Type B pancreatic cell (in vitro differentiated cells): Measurements from ENCODE around the gene CROCC2. TPM values are rescaled to one million over a fixed set of nuclear protein-coding genes. Genes with fewer than 3 reads are reported as not detected.

Experiments
- DNase-seq: peaks from one replicate; pipeline ENCODE4 v3.0.0; 2021; ENCODE audit warnings: mixed read lengths; ENCODE audit not compliant: unreplicated experiment; ENCODE audit errors: extremely low spot score
- H3K27ac Mint-ChIP-seq: 2 replicates; pipeline ENCODE4 v1.8.0; 2021; ENCODE audit warnings: mild to moderate bottlenecking, mixed read lengths
- H3K27me3 Mint-ChIP-seq: 2 replicates; pipeline ENCODE4 v1.8.0; 2021; ENCODE audit warnings: mixed read lengths
- H3K36me3 Mint-ChIP-seq: 2 replicates; pipeline ENCODE4 v1.8.0; 2021; ENCODE audit warnings: mixed read lengths
- H3K4me1 Mint-ChIP-seq: one replicate; pipeline ENCODE4 v1.8.0; 2021; ENCODE audit warnings: mixed read lengths; ENCODE audit not compliant: unreplicated experiment
- H3K4me3 Mint-ChIP-seq: 2 replicates; pipeline ENCODE4 v1.8.0; 2021; ENCODE audit warnings: mild to moderate bottlenecking, mixed read lengths
- H3K9me3 Mint-ChIP-seq: 2 replicates; pipeline ENCODE4 v1.8.0; 2021; ENCODE audit warnings: mixed read lengths
- CTCF ChIP-seq: fragments of 200-600 bp; sonication (generic); conservative IDR thresholded peaks from 2 replicates; pipeline ENCODE4 v1.5.0; 2021; ENCODE audit warnings: antibody characterized with exemption, mild to moderate bottlenecking
- total RNA-seq: library from RNA; stranded (reverse); gene quantifications from 2 replicates; pipeline ENCODE4 v1.2.1, GENCODE V29; 2021; ENCODE audit warnings: low replicate concordance

The CROCC2 gene
- total RNA-seq, 1 donor from 2014 or later, result 0.68 TPM

GRCh38 chr2:240871071-240871958 is 34.8 kb upstream of the CROCC2 start:
- TF ChIP-seq CTCF, result no peak
- peak overlapping the region; percentile 41 for H3K27ac Mint-ChIP-seq
- no peaks in the 10 kb centered on the region for H3K36me3 Mint-ChIP-seq
- H3K27me3 Mint-ChIP-seq, result no peaks in the 10 kb centered on the region
- DNase-seq, result no peak
- no peak overlapping the region for H3K4me3 Mint-ChIP-seq
- no peaks in the 10 kb centered on the region for H3K9me3 Mint-ChIP-seq
- peaks cover 5% of the 10 kb centered on the region for H3K4me1 Mint-ChIP-seq

GRCh38 chr2:240872317-240873097 is 33.6 kb upstream of the CROCC2 start:
- no peak for DNase-seq
- TF ChIP-seq CTCF, result no peak
- H3K4me3 Mint-ChIP-seq, result no peak overlapping the region
- H3K9me3 Mint-ChIP-seq, result no peaks in the 10 kb centered on the region
- no peak overlapping the region for H3K27ac Mint-ChIP-seq
- no peaks in the 10 kb centered on the region for H3K36me3 Mint-ChIP-seq
- no peaks in the 10 kb centered on the region for H3K27me3 Mint-ChIP-seq
- H3K4me1 Mint-ChIP-seq, result peaks cover 5% of the 10 kb centered on the region

GRCh38 chr2:240873098-240873788 is 32.9 kb upstream of the CROCC2 start:
- no peak overlapping the region for H3K4me3 Mint-ChIP-seq
- no peaks in the 10 kb centered on the region for H3K27me3 Mint-ChIP-seq
- DNase-seq, result no peak
- no peaks in the 10 kb centered on the region for H3K36me3 Mint-ChIP-seq
- H3K27ac Mint-ChIP-seq, result no peak overlapping the region
- H3K9me3 Mint-ChIP-seq, result no peaks in the 10 kb centered on the region
- no peak for TF ChIP-seq CTCF
- H3K4me1 Mint-ChIP-seq, result peaks cover 2% of the 10 kb centered on the region

- no peak for TF ChIP-seq CTCF
- H3K4me1 Mint-ChIP-seq, result no peaks in the 10 kb centered on the region
- no peaks in the 10 kb centered on the region for H3K27me3 Mint-ChIP-seq
- H3K36me3 Mint-ChIP-seq, result no peaks in the 10 kb centered on the region
- H3K9me3 Mint-ChIP-seq, result no peaks in the 10 kb centered on the region
- no peak for DNase-seq
- H3K4me3 Mint-ChIP-seq, result no peak overlapping the region
- peak overlapping the region; percentile 61 for H3K27ac Mint-ChIP-seq
Measured at GRCh38 chr2:240873805-240874714, 32.1 kb upstream of the CROCC2 start.

- H3K36me3 Mint-ChIP-seq, result no peaks in the 10 kb centered on the region
- no peak overlapping the region for H3K4me3 Mint-ChIP-seq
- no peaks in the 10 kb centered on the region for H3K4me1 Mint-ChIP-seq
- H3K27ac Mint-ChIP-seq, result no peak overlapping the region
- no peaks in the 10 kb centered on the region for H3K27me3 Mint-ChIP-seq
- no peaks in the 10 kb centered on the region for H3K9me3 Mint-ChIP-seq
- no peak for TF ChIP-seq CTCF
- DNase-seq, result no peak
Measured at GRCh38 chr2:240874715-240875227, 31.4 kb upstream of the CROCC2 start.
